WTC11 (cell line): ENCODE data around the gene SLC11A1.

Experiments used
- CTCF ChIP-seq: fragments of 200-600 bp; IDR thresholded peaks from 2 replicates; pipeline ENCODE4 v1.8.0; 2022; ENCODE audit warnings: antibody characterized with exemption
- ERG ChIP-seq: fragments of 250-450 bp; sonication (Bioruptor Pico); IDR thresholded peaks from 2 replicates; pipeline ENCODE4 v1.8.0; 2021; ENCODE audit warnings: mild to moderate bottlenecking
- MAX ChIP-seq: sonication (generic); formaldehyde crosslinking; IDR thresholded peaks from 2 replicates; pipeline ENCODE4 v1.8.0; 2022; ENCODE audit warnings: mild to moderate bottlenecking, missing genetic modification reagents
- PREB ChIP-seq: sonication (generic); formaldehyde crosslinking; IDR thresholded peaks from 2 replicates; pipeline ENCODE4 v1.8.1; 2022; ENCODE audit warnings: mild to moderate bottlenecking, missing genetic modification reagents, moderate library complexity, borderline replicate concordance
- TEAD4 ChIP-seq: sonication (generic); formaldehyde crosslinking; IDR thresholded peaks from 2 replicates; pipeline ENCODE4 v1.8.0; 2022; ENCODE audit warnings: mild to moderate bottlenecking, missing genetic modification reagents
- ZNF263 ChIP-seq: sonication (generic); formaldehyde crosslinking; IDR thresholded peaks from 2 replicates; pipeline ENCODE4 v1.8.1; 2022; ENCODE audit warnings: low read depth, mild to moderate bottlenecking, moderate library complexity, missing genetic modification reagents

- TF ChIP-seq CTCF = no peak
- TF ChIP-seq ERG = no peak
- TF ChIP-seq PREB (CRISPR knock-in tag) = no peak
- no peak for TF ChIP-seq TEAD4 (CRISPR knock-in tag)
- TF ChIP-seq MAX = no peak
- TF ChIP-seq ZNF263 = no peak
These were observed 50.7 kb downstream of the SLC11A1 start for GRCh38 chr2:218432676-218433365.
